LoVo (cell line): ENCODE results near the gene RHEB.
"Not testable (repeated sequence)": the region's sequence is repeated elsewhere in the genome, so short reads cannot be mapped to it uniquely, and the experiment has no call there.

Source experiments
- DNase-seq: peaks from one replicate; pipeline ENCODE4 v3.0.0-alpha.2; 2016; ENCODE audit warnings: low spot score

Gene RHEB, protein sequence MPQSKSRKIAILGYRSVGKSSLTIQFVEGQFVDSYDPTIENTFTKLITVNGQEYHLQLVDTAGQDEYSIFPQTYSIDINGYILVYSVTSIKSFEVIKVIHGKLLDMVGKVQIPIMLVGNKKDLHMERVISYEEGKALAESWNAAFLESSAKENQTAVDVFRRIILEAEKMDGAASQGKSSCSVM

GRCh38 chr7:151519765-151520418 is at the start of gene RHEB:
TSS of gene RHEB (minus strand) at chr7:151519895. CDS start at chr7:151519511, 384 bp downstream.
- peak; percentile 100 for DNase-seq

GRCh38 chr7:151566897-151567320 is 47.2 kb upstream of the RHEB start:
- DNase-seq = no peak

- DNase-seq = no peak
These were observed 45.8 kb upstream of the RHEB start for GRCh38 chr7:151565541-151565940.

DNA sequence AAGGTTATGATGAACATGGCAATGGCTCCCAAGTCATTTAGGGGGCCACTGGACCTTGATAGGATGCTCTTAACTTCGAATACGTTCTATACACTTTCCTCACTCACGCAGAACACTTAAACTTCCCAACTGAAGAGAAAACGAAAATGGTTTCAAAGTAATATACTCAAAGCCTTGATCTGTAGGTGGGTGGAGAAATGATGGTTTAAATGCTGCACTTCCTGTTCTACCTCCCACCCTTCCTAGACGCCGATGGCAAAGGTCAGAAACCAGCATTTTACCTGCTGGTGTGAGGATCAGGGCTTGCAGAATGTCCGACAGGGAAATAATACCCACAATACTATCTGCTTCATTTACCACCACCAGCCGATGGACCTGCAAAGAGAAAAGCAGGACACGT is 40.5 kb upstream of the RHEB start:
- DNase-seq = no peak

GRCh38 chr7:151559557-151560183 is 40.0 kb upstream of the RHEB start:
- no peak for DNase-seq

DNA sequence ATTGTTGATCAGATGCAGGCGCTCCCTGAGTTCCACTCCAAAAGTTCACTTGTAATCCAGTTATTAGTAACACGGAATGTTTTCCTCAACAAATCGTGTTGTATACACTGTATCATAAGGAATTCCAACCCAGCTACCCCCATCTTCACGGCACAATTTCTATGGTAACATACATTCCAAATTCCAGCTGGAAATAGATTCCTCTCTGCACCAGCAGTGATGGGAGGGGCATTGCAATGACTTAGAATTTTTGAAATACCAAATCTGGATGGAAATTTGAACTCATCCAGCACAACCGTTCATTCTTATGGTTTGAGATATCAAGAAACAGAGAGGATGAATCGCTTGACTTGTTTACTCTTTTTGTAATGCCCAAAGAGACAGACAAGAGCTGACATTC is 38.9 kb upstream of the RHEB start:
- no peak for DNase-seq

GRCh38 chr7:151556592-151556991 is 36.9 kb upstream of the RHEB start:
- DNase-seq = no peak

DNA sequence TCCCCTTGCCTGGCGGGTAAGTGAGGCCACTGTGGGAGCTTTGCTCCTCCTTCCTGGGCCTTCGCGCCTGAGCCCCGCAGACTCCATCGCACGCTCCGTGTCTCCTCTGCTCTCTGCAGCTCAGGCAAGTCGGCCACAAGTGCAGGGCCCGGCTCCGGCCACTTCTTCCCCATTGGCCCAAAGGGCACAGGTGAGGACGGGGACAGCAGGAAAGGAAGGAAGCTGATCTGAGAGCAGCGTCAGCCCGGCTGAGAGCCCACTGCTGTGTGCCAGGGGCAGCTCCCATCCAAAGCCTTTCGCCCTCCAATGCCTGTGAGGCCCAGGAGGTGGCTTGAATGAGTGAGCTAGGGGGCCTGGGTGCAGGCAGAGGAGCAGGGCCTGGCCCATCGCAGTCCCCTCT is 33.7 kb upstream of the RHEB start:
- no peak for DNase-seq

- peak; percentile 35 for DNase-seq
These were observed 32.8 kb upstream of the RHEB start for GRCh38 chr7:151552352-151553028.

DNA sequence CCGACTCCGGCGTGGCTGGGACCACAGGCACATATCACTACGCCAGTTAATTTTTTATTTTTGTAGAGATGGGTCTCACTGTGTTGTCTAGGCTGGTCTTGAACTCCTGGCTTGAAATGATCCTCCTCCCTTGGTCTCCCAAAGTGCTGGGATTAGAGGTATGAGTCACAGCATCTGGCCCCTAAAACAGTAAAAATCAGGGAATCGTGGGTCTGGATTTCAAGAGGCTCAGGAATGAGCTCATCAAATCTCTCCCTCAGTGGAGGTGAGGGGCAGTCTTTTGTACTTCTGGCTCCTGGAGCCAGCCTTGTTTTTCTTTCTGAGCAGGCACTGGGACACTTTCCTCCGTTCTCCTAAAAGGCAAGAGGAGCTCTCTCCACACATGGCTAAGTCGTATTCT is 32.1 kb upstream of the RHEB start:
- DNase-seq = no peak

- no peak for DNase-seq
These were observed 31.1 kb upstream of the RHEB start for GRCh38 chr7:151550656-151551286.

- no peak for DNase-seq
These were observed 29.9 kb upstream of the RHEB start for GRCh38 chr7:151549644-151550043.

DNA sequence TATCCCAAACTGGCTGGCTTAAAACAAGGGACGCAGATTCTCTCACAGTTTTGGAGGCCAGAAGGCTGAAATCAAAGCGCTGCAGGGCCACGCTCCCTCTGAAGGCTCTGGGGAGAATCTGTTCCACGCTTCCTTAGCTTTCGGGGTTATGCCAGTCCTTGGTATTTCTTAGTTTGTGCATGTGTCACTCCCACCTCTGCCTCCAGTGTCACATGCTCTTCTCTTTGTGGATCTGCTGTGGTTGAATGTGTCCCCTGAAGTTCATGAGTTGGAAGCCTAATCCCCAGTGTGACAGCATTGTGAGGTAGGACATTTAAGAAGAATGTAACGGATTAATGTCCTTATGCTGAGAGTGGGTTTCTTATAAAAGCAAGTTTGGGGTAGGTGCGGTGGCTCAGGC is 29.4 kb upstream of the RHEB start:
- no peak for DNase-seq

DNA sequence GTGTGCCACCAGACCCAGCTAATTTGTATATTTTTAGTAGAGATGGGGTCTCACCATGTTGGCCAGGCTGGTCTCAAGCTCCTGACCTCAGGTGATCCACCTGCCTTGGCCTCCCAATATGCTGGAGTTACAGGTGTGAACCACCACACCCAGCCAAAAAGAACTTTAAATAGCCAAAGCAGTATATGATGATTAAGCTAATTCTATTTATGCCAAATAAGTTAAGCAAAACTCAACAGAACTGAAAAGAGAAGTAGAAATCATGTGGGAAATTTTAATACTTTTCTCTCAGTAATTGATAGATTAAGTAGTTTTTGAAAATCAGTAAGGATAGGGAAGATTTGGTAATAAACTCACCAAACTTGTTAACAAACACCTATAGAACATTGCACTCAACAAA is 24.5 kb upstream of the RHEB start:
- DNase-seq = no peak

DNA sequence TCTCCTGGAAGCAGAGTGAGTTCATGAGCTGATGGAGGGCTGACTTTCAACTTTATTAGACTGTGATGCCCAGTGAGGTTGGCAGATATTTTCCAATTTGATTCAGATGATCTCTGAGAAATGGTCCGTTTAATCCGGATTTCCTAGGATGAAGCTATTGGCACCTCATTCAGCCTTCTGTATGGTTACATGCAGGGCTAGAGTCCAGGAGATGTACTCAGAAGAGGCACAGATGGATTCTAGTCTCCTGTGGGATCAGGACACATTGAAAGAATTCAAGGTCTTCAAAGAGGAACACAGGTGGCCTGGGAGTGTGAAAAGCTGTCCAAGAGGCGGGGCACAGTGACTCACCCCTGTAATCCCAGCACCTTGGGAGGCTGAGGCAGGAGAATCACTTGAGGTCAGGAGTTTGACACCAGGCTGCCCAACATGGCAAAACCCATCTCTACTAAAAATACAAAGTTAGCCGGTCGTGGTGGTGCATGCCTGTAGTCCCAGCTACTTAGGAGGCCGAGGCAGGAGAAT is 23.0 kb upstream of the RHEB start:
- peak; percentile 58 for DNase-seq

- DNase-seq = no peak
These were observed 22.2 kb upstream of the RHEB start for GRCh38 chr7:151541709-151542499.

GRCh38 chr7:151540146-151540545 is 20.5 kb upstream of the RHEB start:
- no peak for DNase-seq

DNA sequence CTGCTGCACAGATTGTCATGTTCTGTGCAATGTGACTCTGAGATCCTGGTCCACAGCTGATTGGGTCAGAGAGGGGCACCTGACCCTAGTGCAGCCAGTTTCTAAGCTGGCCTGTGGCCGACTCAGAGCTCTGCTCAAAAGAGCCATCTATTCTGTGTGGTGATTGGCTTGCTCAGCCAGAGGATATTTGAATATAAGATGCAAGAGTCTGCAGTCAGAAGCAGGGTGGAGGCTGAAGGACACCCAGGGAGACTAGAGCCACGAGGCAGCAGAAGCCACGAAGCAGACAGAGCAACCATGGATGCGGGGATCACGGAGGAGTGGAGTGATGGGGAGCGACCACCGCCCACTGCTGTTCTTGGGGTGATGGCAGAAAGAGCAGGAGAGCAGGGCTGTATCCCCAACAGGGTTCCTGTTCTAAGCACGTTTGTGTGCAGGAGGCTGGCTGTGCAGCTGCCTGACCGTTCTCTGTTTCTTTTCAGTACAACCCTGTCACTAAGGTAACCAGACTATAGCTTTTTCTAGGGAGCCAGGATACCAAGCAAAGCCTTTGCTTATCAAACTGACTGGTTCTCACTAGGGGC is 19.5 kb upstream of the RHEB start:
- no peak for DNase-seq

- DNase-seq = no peak
These were observed 18.3 kb upstream of the RHEB start for GRCh38 chr7:151537818-151538561.

DNA sequence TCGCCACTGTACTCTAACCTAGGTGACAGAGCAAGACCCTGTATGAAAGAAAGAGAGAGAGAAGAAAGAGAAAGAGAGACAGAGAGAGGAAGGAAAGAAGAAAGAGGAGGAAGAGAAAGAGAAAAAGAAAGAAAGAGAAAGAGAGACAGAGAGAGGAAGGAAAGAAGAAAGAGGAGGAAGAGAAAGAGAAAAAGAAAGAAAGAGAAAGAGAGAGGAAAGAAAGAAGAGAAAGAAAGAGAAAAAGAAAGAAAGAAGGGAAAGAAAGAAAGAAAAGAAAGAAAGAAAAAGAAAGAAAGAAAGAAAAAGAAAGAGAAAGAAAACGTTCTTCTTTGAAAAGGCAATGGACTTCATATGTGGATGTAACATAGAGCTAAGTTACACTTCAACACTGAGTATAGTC is 16.5 kb upstream of the RHEB start:
- not testable (repeated sequence) for DNase-seq
